OCI-LY3 (cell line): ENCODE data around the gene INPP5A.

ENCODE experiments used
- H2AFZ ChIP-seq: fragments of 200-600, 300-600 bp; shearing (Covaris generic); 2 replicates; pipeline ENCODE4 v1.6.0; 2014; ENCODE audit warnings: antibody characterized with exemption, low read depth, low read length
- H3K27ac ChIP-seq: fragments of 200-600, 300-600 bp; sonication (generic); 2 replicates; pipeline ENCODE4 v1.5.1; 2014; ENCODE audit warnings: mild to moderate bottlenecking, low read length, moderate library complexity, mixed read lengths
- H3K27me3 ChIP-seq: fragments of 200-600, 300-600 bp; sonication (generic); 2 replicates; pipeline ENCODE4 v1.6.1; 2014; ENCODE audit warnings: low read depth, low read length, mixed read lengths
- H3K36me3 ChIP-seq: fragments of 200-600, 300-600 bp; sonication (generic); replicated peaks from 2 replicates; pipeline ENCODE3; 2014; ENCODE audit warnings: low read depth, low read length, mixed read lengths
- H3K4me1 ChIP-seq: fragments of 300-600, 200-600 bp; sonication (generic); 2 replicates; pipeline ENCODE4 v1.6.1; 2014; ENCODE audit warnings: low read length, mixed read lengths
- H3K4me2 ChIP-seq: fragments of 200-600, 300-600 bp; sonication (generic); 2 replicates; pipeline ENCODE4 v1.6.1; 2014; ENCODE audit warnings: low read length, mixed read lengths
- H3K4me3 ChIP-seq: fragments of 300-600, 200-600 bp; sonication (generic); 2 replicates; pipeline ENCODE4 v1.5.1; 2014; ENCODE audit warnings: antibody characterized with exemption, mild to moderate bottlenecking, low read length, moderate library complexity
- H3K79me2 ChIP-seq: fragments of 300-600, 200-600 bp; shearing (Covaris generic); 2 replicates; pipeline ENCODE4 v1.6.1; 2014; ENCODE audit warnings: mild to moderate bottlenecking, low read length, mixed read lengths
- H3K9ac ChIP-seq: fragments of 300-600, 200-600 bp; shearing (Covaris generic); 2 replicates; pipeline ENCODE4 v1.6.0; 2014; ENCODE audit warnings: mild to moderate bottlenecking, low read length, moderate library complexity
- H3K9me3 ChIP-seq: fragments of 200-600, 300-600 bp; shearing (Covaris generic); 2 replicates; pipeline ENCODE4 v1.6.1; 2014; ENCODE audit warnings: low read length, mixed read lengths; ENCODE audit not compliant: insufficient read depth
- H4K20me1 ChIP-seq: fragments of 200-600, 300-600 bp; sonication (generic); 2 replicates; pipeline ENCODE4 v1.6.1; 2016; ENCODE audit warnings: low read length, mixed read lengths; ENCODE audit not compliant: insufficient read depth
- CTCF ChIP-seq: fragments of 200-600, 300-600 bp; sonication (generic); IDR thresholded peaks from 2 replicates; pipeline ENCODE4 v1.5.1; 2014; ENCODE audit warnings: antibody characterized with exemption, low read length, low read depth
- EZH2phosphoT487 ChIP-seq: fragments of 200-600 bp; shearing (Covaris generic); IDR thresholded peaks from 2 replicates; pipeline ENCODE4 v1.6.1; 2018; ENCODE audit warnings: antibody characterized with exemption, mixed run types, low read depth

INPP5A gene

GRCh38 chr10:132606536-132607316, 69.1 kb downstream of the INPP5A start:
- Histone ChIP-seq H3K36me3 (no peaks in the 10 kb centered on the region), H3K9ac (no peak overlapping the region), H3K27me3 (no peaks in the 10 kb centered on the region), H3K4me2 (no peak overlapping the region), H3K79me2 (no peaks in the 10 kb centered on the region), H3K4me1 (no peaks in the 10 kb centered on the region), H2AFZ (no peak overlapping the region), H3K9me3 (no peaks in the 10 kb centered on the region), H3K27ac (no peak overlapping the region), H3K4me3 (no peak overlapping the region), H4K20me1 (no peaks in the 10 kb centered on the region)
- TF ChIP-seq EZH2phosphoT487 (no peak), CTCF (no peak)

- Histone ChIP-seq H3K9me3 (no peaks in the 10 kb centered on the region), H2AFZ (no peak overlapping the region), H3K4me2 (no peak overlapping the region), H3K36me3 (no peaks in the 10 kb centered on the region), H3K79me2 (no peaks in the 10 kb centered on the region), H4K20me1 (no peaks in the 10 kb centered on the region), H3K4me3 (no peak overlapping the region), H3K27ac (no peak overlapping the region), H3K4me1 (no peaks in the 10 kb centered on the region), H3K9ac (no peak overlapping the region), H3K27me3 (no peaks in the 10 kb centered on the region)
- TF ChIP-seq EZH2phosphoT487 (no peak), CTCF (no peak)
Measured at GRCh38 chr10:132607491-132607890, 69.9 kb downstream of the INPP5A start.

- TF ChIP-seq EZH2phosphoT487 (no peak), CTCF (no peak)
- Histone ChIP-seq H3K4me2 (no peak overlapping the region), H2AFZ (no peak overlapping the region), H3K9ac (no peak overlapping the region), H3K36me3 (no peaks in the 10 kb centered on the region), H4K20me1 (no peaks in the 10 kb centered on the region), H3K4me1 (no peaks in the 10 kb centered on the region), H3K9me3 (no peaks in the 10 kb centered on the region), H3K79me2 (no peaks in the 10 kb centered on the region), H3K27ac (no peak overlapping the region), H3K27me3 (no peaks in the 10 kb centered on the region), H3K4me3 (no peak overlapping the region)
Measured at GRCh38 chr10:132607961-132608495, 70.4 kb downstream of the INPP5A start.

- Histone ChIP-seq H3K4me2 (no peak overlapping the region), H3K27ac (no peak overlapping the region), H2AFZ (no peak overlapping the region), H3K9ac (no peak overlapping the region), H3K79me2 (no peaks in the 10 kb centered on the region), H3K4me3 (no peak overlapping the region), H4K20me1 (no peaks in the 10 kb centered on the region), H3K36me3 (no peaks in the 10 kb centered on the region), H3K4me1 (no peaks in the 10 kb centered on the region), H3K9me3 (no peaks in the 10 kb centered on the region), H3K27me3 (no peaks in the 10 kb centered on the region)
- TF ChIP-seq EZH2phosphoT487 = no peak
- no peak for TF ChIP-seq CTCF
Measured at GRCh38 chr10:132608511-132609195, 71.1 kb downstream of the INPP5A start.
